Ovary (tissue), 3 donors: Measurements from ENCODE around the gene ENO3.

Source experiments
- EP300 ChIP-seq: sonication (generic); formaldehyde crosslinking; IDR thresholded peaks from one replicate; pipeline ENCODE4 v1.6.1; 2017; ENCODE audit warnings: antibody characterized with exemption
- POLR2A ChIP-seq: fragments of 450-650 bp; IDR thresholded peaks from one replicate; pipeline ENCODE4 v1.6.1; 2017; ENCODE audit warnings: antibody characterized with exemption, mild to moderate bottlenecking, moderate library complexity
- TF ChIP-seq, protein P1 (sequence below), 3 donors: fragments of 450-650 bp in 2 of 3; fragments of 200-600 bp in 1 of 3; IDR thresholded peaks; one replicate each; pipeline versions ENCODE4 v1.5.1 to v1.8.0; 2016 to 2022; ENCODE audit warnings: antibody characterized with exemption in 3 of 3, mild to moderate bottlenecking in 1 of 3
- donor health status: DM: no; HTN: no; CAD: no.

DNA sequence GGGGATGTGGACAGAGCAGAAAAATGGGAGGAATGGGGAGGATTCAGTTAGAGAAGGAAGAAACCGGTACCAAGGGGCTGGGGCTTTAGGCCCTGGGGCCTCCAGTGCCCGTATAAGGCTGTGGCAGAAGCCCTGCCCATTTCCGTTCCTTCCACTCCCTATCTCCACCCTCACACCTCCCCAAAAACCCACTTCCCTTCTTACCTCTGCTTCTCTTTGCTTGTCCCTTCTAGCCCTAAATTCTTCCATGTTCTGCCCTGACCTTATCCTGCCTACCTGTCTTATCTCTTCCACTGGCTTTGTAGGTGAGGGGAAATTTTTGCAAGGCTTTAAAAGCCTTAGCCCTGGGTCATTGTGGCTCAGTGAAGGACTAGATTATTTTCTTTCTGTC is 6.8 kb upstream of the ENO3 start:
- no peak for TF ChIP-seq EP300
- TF ChIP-seq, protein P1, sequence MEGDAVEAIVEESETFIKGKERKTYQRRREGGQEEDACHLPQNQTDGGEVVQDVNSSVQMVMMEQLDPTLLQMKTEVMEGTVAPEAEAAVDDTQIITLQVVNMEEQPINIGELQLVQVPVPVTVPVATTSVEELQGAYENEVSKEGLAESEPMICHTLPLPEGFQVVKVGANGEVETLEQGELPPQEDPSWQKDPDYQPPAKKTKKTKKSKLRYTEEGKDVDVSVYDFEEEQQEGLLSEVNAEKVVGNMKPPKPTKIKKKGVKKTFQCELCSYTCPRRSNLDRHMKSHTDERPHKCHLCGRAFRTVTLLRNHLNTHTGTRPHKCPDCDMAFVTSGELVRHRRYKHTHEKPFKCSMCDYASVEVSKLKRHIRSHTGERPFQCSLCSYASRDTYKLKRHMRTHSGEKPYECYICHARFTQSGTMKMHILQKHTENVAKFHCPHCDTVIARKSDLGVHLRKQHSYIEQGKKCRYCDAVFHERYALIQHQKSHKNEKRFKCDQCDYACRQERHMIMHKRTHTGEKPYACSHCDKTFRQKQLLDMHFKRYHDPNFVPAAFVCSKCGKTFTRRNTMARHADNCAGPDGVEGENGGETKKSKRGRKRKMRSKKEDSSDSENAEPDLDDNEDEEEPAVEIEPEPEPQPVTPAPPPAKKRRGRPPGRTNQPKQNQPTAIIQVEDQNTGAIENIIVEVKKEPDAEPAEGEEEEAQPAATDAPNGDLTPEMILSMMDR (IDR thresholded peaks at IDR 0.05): no peak
- no peak for TF ChIP-seq POLR2A
